Upper lobe of left lung (tissue), 4 donors: ENCODE results near the gene PRICKLE2.

Source experiments
- CTCF ChIP-seq, 6 experiments: fragments of 450-650 bp in 4 of 6; fragments of 200-600 bp in 2 of 6; sonication (generic) in 2 of 6; IDR thresholded peaks; one replicate each; pipeline ENCODE4 v1.5.1; 2016 to 2019; ENCODE audit warnings: antibody characterized with exemption in 6 of 6
- EP300 ChIP-seq, 4 donors: sonication (generic); formaldehyde crosslinking; IDR thresholded peaks; one replicate each; pipeline ENCODE4 v1.5.1; 2017; ENCODE audit warnings: antibody characterized with exemption in 4 of 4, control low read depth in 2 of 4
- POLR2A ChIP-seq, 4 donors: fragments of 450-650 bp; IDR thresholded peaks; one replicate each; pipeline ENCODE4 v1.5.1; 2016 to 2017; ENCODE audit warnings: antibody characterized with exemption in 4 of 4, mild to moderate bottlenecking in 2 of 4
- POLR2AphosphoS5 ChIP-seq, 2 donors: sonication (generic); formaldehyde crosslinking; IDR thresholded peaks; one replicate each; pipeline ENCODE4 v1.5.1; 2017; ENCODE audit warnings: antibody characterized with exemption in 2 of 2

GRCh38 chr3:64253689-64254088 lies 28.4 kb upstream of the PRICKLE2 start:
- TF ChIP-seq CTCF (IDR thresholded peaks at IDR 0.05): no peak
- TF ChIP-seq EP300 (IDR thresholded peaks at IDR 0.05): no peak
- TF ChIP-seq POLR2A (IDR thresholded peaks at IDR 0.05): no peak
- no peak for TF ChIP-seq POLR2AphosphoS5 (IDR thresholded peaks at IDR 0.05)
